ENCODE results near the gene MRPL12.
A peak's percentile ranks its signal among the peaks of the same experiment; 100 is the strongest.
"Not testable (repeated sequence)": the region's sequence is repeated elsewhere in the genome, so short reads cannot be mapped to it uniquely, and the experiment has no call there.

DNA sequence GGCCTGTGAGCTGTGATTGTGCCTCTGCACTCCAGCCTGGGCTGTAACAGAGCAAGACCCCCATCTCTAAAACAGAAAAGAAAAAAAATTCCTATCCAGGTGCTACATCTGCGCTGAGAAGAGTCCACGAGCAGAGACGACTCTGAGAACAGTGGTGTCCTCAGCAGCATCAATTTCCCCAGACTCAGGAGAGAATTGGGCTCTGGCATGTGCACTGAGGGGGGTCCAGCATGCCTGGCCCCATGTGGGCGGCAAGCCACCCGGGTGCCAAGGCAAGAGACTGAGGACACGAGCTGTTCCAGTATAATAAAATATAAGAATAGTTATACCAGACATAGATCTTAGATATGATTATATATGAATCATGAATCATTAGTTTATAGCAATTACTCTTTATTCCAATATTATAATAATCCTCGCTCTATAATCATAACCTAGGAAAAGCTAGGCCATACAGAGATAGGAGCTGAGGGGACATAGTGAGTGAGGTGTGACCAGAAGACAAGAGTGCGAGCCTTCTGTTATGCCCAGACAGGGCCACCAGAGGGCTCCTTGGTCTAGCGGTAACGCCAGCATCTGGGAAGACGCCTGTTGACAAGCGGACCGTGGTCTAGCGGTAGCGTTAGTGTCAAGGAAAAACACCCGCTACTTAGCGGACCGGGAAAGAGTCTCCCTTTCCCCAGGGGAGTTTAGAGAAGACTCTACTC, 27.5 kb upstream of the MRPL12 start:
- TF ChIP-seq CTCF (IDR thresholded peaks at IDR 0.05) = peak; percentile 21 to 81 (median 70)
- TF ChIP-seq POLR2A (IDR thresholded peaks at IDR 0.05) = not testable (repeated sequence)
